Activated gamma-delta T cell (primary cell): Measurements from ENCODE around the gene TYMP.
A peak's percentile ranks its signal among the peaks of the same experiment; 100 is the strongest.
"Not testable (repeated sequence)": the region's sequence is repeated elsewhere in the genome, so short reads cannot be mapped to it uniquely, and the experiment has no call there.

ENCODE experiments used
- DNase-seq: peaks from one replicate; lab custom pipeline; 2025; lab: John Stamatoyannopoulos, UW

Gene TYMP

GRCh38 chr22:50541667-50542026 is 11.8 kb upstream of the TYMP start:
- DNase-seq, result not testable (repeated sequence)

- no peak for DNase-seq
Measured at GRCh38 chr22:50540381-50540780, 10.6 kb upstream of the TYMP start.

- DNase-seq, result no peak
Measured at GRCh38 chr22:50537765-50538164, 8.0 kb upstream of the TYMP start.

GRCh38 chr22:50536226-50536625 is 6.4 kb upstream of the TYMP start:
- DNase-seq, result no peak

- no peak for DNase-seq
Measured at GRCh38 chr22:50535113-50535512, 5.3 kb upstream of the TYMP start.

- DNase-seq, result not testable (repeated sequence)
Measured at GRCh38 chr22:50533856-50534711, 4.3 kb upstream of the TYMP start.

- no peak for DNase-seq
Measured at GRCh38 chr22:50532824-50533796, 3.3 kb upstream of the TYMP start.

- no peak for DNase-seq
Measured at GRCh38 chr22:50531962-50532674, 2.3 kb upstream of the TYMP start.

GRCh38 chr22:50531546-50531961 is 1.7 kb upstream of the TYMP start:
- peak; percentile 39 for DNase-seq

- DNase-seq, result peak; percentile 57
Measured at GRCh38 chr22:50530877-50531545, 1.2 kb upstream of the TYMP start.

GRCh38 chr22:50530580-50530876 is 716 bp upstream of the TYMP start:
- DNase-seq, result no peak

- no peak for DNase-seq
Measured at GRCh38 chr22:50529416-50529896, 356 bp downstream of the TYMP start.

GRCh38 chr22:50528682-50529415 is 963 bp downstream of the TYMP start:
- no peak for DNase-seq

GRCh38 chr22:50527921-50528681 is 1.7 kb downstream of the TYMP start:
- no peak for DNase-seq

- DNase-seq, result no peak
Measured at GRCh38 chr22:50526834-50527801, 2.7 kb downstream of the TYMP start.

- peak; percentile 73 for DNase-seq
Measured at GRCh38 chr22:50526108-50526833, 3.5 kb downstream of the TYMP start.

- DNase-seq, result no peak
Measured at GRCh38 chr22:50525858-50526107, 4.0 kb downstream of the TYMP start.

GRCh38 chr22:50525104-50525857 is 4.5 kb downstream of the TYMP start, which contains the start of gene SCO2:
Gene SCO2 (minus strand): TSS chr22:50525598. CDS start chr22:50524411, 1,187 bp downstream.
- DNase-seq, result peak; percentile 95
